ENCODE results near the gene SSTR4. TPM values are rescaled to one million over a fixed set of nuclear protein-coding genes. Genes with fewer than 3 reads are reported as not detected.
A peak's percentile ranks its signal among the peaks of the same experiment; 100 is the strongest.

Gene SSTR4
- total RNA-seq, 1 experiment from 2014 or later: not detected

DNA sequence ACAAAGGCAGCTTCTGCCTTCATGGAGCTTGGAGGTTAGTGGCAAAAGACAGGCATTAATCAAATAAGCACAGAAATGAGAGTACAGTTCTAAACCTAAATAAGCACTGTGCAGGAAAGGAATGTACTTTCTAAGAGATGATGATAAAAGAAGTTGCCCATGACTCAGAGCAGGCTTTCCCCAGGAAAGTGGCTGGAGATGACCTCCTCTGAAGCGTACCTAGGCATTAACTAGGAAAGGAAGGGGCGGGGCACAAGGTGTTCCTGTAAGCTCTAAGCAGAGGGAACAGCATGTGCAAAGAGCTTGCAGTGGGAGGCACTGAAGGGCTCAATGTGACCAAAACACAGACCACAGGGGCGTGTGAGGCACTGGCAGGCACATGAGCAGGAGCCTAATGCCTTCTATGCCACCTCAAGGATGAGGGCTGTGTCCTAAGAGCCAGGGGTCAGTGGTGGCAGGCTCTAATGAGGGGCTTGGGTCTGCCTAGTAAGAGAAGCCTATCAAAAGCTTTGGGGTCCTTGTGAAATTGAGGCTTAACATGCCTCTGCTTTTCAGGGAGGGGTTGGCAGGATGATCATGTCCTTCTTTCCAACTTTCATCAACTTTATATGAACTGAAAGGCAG is 4.9 kb downstream of the SSTR4 start:
- Histone ChIP-seq H3K4me3 (ENCODE audit: insufficient read depth, low read depth, low read length) (no peak overlapping the region), H3K27me3 (ENCODE audit: control insufficient read depth, insufficient read depth, low read length) (peaks cover 15% of the 10 kb centered on the region; the same call in 1 of the 2 replicates)
- DNase-seq: no peak

DNA sequence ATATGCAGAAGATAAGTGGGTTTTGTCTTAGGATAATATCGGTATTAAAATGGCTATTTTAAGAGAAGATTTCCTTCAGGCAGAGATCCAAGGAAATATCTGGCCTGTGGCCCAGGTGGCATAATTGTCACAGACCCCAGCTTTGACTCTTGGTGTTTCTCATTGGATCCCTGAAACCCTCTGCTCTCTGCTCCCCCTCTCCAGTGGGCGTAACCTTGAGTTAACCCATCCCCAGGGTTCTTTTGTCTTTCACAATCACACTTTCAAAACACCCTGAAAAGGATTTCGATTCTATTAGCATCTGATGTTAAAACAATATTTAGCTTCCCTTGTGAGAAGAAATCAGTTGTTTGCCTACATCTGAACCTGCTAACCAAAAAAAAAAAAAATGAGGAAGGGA is 7.2 kb downstream of the SSTR4 start:
- H3K4me3 ChIP-seq (ENCODE audit: insufficient read depth, low read depth, low read length): no peak overlapping the region
- no peaks in the 10 kb centered on the region for H3K36me3 ChIP-seq (replicated peaks; ENCODE audit: control insufficient read depth, insufficient read depth, low read length)
- H3K27me3 ChIP-seq (ENCODE audit: control insufficient read depth, insufficient read depth, low read length): peaks cover 6% of the 10 kb centered on the region
- DNase-seq: peak; percentile 62

More for the DNA sequence above, 4.9 kb downstream of the SSTR4 start:
- no peaks in the 10 kb centered on the region for H3K36me3 ChIP-seq (replicated peaks; ENCODE audit: control insufficient read depth, insufficient read depth, low read length)

DNA sequence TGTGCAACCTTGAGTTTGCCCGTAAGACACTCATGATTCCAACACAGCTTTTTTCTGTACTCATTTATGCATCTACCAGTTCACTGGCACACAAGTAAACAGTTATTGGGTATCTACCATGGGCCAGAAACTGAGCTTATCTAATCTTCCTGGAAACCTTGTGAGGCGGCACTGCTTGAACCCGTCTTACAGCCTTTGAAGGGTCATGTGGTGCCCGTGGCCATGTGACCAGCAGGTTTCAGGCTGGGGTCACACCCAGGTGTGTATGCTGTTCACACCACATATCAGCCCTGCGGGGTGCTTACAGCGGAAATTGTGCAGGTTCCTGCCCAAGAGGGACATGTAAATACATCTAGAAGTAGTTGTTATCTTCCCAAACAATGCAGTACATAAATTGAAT is 8.3 kb downstream of the SSTR4 start:
- no peaks in the 10 kb centered on the region for H3K36me3 ChIP-seq (replicated peaks; ENCODE audit: control insufficient read depth, insufficient read depth, low read length)
- H3K4me3 ChIP-seq (ENCODE audit: insufficient read depth, low read depth, low read length): no peak overlapping the region
- DNase-seq: no peak
- peaks cover 17% of the 10 kb centered on the region for H3K27me3 ChIP-seq (ENCODE audit: control insufficient read depth, insufficient read depth, low read length)

DNA sequence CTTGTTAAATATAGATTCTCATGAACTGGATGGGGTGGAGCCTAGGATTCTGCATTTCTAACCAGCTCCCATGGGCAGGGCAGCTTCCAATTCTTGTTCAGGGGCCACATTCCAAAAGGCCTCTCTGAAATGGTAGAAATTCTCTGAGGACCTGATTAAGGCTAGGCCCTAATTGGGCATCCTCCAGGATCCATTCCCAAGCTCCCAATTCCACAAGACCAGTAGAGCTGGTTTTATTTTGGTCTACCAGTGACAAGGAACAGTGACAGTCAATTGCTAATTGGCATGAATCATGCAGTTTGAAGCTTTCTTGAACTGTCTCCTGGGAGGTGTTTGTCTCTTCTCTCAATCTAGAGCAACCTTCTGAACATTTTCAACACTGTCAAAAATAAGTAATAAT is 11.3 kb downstream of the SSTR4 start:
- no peak for DNase-seq
- no peaks in the 10 kb centered on the region for H3K36me3 ChIP-seq (replicated peaks; ENCODE audit: control insufficient read depth, insufficient read depth, low read length)
- peaks cover 44% of the 10 kb centered on the region for H3K27me3 ChIP-seq (ENCODE audit: control insufficient read depth, insufficient read depth, low read length)
- no peak overlapping the region for H3K4me3 ChIP-seq (ENCODE audit: insufficient read depth, low read depth, low read length)

- no peak for DNase-seq
- H3K36me3 ChIP-seq (replicated peaks; ENCODE audit: control insufficient read depth, insufficient read depth, low read length): no peaks in the 10 kb centered on the region
- H3K4me3 ChIP-seq (ENCODE audit: insufficient read depth, low read depth, low read length): no peak overlapping the region
- H3K27me3 ChIP-seq (ENCODE audit: control insufficient read depth, insufficient read depth, low read length): peaks cover 52% of the 10 kb centered on the region
Observed at GRCh38 chr20:23047001-23047737, 12.1 kb downstream of the SSTR4 start.

DNA sequence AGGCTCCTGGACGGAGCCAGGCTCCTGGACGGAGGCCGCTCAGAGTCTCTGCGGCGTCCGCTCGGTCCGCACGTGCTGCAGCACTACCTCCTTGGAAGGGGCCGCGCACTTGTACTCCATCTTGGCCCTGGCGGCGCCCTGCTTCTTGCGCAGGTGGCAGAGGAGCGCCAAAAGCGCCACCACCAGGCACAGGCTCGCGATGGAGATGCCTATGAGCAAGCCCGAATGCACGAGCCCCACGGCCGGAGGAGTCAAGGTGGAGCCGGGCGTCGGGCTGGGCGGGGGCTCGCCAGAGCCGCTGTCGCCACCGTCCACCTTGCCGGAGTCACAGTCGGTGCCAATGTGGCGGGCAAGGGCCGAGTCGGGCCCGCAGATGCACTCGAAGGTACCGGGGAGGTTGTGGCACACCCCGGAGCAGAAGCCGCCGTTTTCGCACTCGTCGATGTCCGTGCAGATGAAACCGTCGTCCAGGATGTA is 12.7 kb downstream of the SSTR4 start:
- Histone ChIP-seq H3K27me3 (ENCODE audit: control insufficient read depth, insufficient read depth, low read length) (peaks cover 53% of the 10 kb centered on the region), H3K36me3 (replicated peaks; ENCODE audit: control insufficient read depth, insufficient read depth, low read length) (no peaks in the 10 kb centered on the region), H3K4me3 (ENCODE audit: insufficient read depth, low read depth, low read length) (no peak overlapping the region)
- peak; percentile 58 for DNase-seq

- peak; percentile 87 for DNase-seq
- peak overlapping the region; percentile 64 for H3K4me3 ChIP-seq (ENCODE audit: insufficient read depth, low read depth, low read length)
- H3K36me3 ChIP-seq (replicated peaks; ENCODE audit: control insufficient read depth, insufficient read depth, low read length): no peaks in the 10 kb centered on the region
- H3K27me3 ChIP-seq (ENCODE audit: control insufficient read depth, insufficient read depth, low read length): peaks cover 54% of the 10 kb centered on the region
Observed at GRCh38 chr20:23048283-23049200, 13.4 kb downstream of the SSTR4 start.

DNA sequence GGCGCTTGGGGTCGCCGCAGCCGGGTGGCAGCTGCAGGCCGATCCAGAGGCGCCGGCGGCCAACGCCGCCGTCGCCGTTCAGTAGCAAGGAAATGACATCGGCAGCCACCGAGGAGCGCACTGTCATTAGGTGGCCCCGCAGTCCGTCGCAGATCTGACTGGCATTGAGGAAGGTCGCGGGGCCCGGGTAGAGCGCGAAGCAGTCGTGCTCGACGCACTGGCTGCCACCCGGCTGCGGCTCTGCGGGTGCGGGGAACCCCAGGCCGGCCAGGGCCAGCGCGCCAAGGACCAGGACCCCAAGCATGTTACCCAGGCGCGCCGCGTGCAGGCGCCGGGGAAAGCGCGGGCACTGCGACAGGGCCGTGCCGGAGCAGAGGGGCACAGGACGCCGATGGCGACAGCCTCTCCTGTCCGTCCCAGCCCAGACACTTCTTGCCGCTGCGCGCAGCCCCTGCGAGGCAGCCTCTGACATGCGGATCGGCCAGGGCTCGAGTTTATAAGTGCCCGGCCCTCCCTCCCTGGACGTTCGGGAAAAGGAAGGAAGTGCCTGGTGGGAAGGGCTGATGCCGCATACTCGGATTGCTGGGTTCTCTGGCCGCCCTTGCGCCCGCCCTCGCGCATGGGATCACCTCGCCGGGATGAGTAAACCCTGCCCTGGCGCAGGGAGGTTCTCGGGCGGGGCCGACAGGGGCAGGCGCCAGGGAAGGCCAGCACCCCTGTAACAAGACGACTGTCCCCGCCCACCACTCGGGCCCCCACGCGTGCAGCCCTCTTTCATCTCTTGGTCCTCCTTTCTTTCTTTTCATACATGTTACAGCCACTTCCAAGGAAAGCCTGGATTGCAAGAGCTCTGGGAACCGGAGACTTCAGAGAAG is 14.3 kb downstream of the SSTR4 start, which contains the start of gene THBD:
Gene THBD, minus strand, starts transcription at position 472 of the 875 bp plus-strand sequence. Its CDS starts 168 bp downstream, at position 304.
- peaks cover 54% of the 10 kb centered on the region for H3K27me3 ChIP-seq (ENCODE audit: control insufficient read depth, insufficient read depth, low read length)
- no peaks in the 10 kb centered on the region for H3K36me3 ChIP-seq (replicated peaks; ENCODE audit: control insufficient read depth, insufficient read depth, low read length)
- H3K4me3 ChIP-seq (ENCODE audit: insufficient read depth, low read depth, low read length): peak within 1 kb of the TSS; percentile 64
- peak; percentile 80 for DNase-seq

DNA sequence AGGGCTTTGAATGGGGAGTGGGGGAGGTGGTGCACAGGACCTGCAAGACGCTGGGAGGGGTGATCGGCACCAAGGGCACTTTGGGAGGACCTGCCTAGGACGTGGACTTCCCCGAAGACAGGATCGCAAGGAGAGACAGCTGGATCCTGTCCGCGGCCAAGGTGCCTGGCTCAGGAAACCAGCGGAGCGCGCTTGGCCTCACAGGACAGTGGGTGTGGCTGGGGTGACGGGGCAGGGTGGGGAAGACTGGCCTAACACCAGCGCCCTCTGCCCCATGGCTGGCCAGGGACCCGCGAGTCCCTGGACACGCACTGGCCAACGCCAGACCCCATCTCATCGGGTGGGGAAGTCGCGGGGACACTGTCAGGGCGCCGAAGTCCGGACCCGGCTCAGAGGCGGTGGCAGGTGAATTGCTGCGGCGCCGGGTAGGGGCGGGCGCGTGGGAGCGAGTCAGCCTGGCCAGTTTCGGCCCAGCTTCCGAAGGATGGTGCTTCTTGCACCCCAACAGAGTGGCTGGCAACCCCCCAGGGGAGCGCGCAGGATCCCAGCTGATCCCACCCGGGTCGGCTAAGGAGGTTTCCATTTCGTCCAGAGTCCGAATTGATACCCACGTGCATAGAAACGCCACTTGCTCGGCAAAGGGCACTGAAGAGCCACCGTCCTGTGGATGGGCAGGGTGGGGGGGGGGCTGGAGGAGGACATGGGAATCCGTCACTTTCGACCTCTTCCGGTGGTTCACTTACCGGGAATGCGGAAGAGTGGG is 15.1 kb downstream of the SSTR4 start:
- peak; percentile 64 for DNase-seq
- H3K27me3 ChIP-seq (ENCODE audit: control insufficient read depth, insufficient read depth, low read length): peaks cover 54% of the 10 kb centered on the region
- H3K36me3 ChIP-seq (replicated peaks; ENCODE audit: control insufficient read depth, insufficient read depth, low read length): no peaks in the 10 kb centered on the region
- peak overlapping the region; percentile 64 for H3K4me3 ChIP-seq (ENCODE audit: insufficient read depth, low read depth, low read length)

- DNase-seq: peak; percentile 86
- Histone ChIP-seq H3K36me3 (replicated peaks; ENCODE audit: control insufficient read depth, insufficient read depth, low read length) (no peaks in the 10 kb centered on the region), H3K4me3 (ENCODE audit: insufficient read depth, low read depth, low read length) (peak overlapping the region; percentile 64), H3K27me3 (ENCODE audit: control insufficient read depth, insufficient read depth, low read length) (peaks cover 54% of the 10 kb centered on the region)
Observed at GRCh38 chr20:23050847-23051627, 15.9 kb downstream of the SSTR4 start.

- no peak for DNase-seq
- H3K36me3 ChIP-seq (replicated peaks; ENCODE audit: control insufficient read depth, insufficient read depth, low read length): no peaks in the 10 kb centered on the region
- H3K27me3 ChIP-seq (ENCODE audit: control insufficient read depth, insufficient read depth, low read length): peaks cover 41% of the 10 kb centered on the region
- no peak overlapping the region for H3K4me3 ChIP-seq (ENCODE audit: insufficient read depth, low read depth, low read length)
Observed at GRCh38 chr20:23052904-23053303, 17.8 kb downstream of the SSTR4 start.

GRCh38 chr20:23058240-23058639 is 23.1 kb downstream of the SSTR4 start:
- Histone ChIP-seq H3K27me3 (ENCODE audit: control insufficient read depth, insufficient read depth, low read length) (no peaks in the 10 kb centered on the region), H3K4me3 (ENCODE audit: insufficient read depth, low read depth, low read length) (no peak overlapping the region), H3K36me3 (replicated peaks; ENCODE audit: control insufficient read depth, insufficient read depth, low read length) (no peaks in the 10 kb centered on the region)
- DNase-seq: no peak

Data from H7 (cell line).